Uterus (tissue), 2 donors: Measurements from ENCODE around the gene TOR1AIP1.

ENCODE experiments used
- POLR2A ChIP-seq, 2 donors: fragments of 450-650 bp; IDR thresholded peaks; one replicate each; pipeline ENCODE4 v1.6.1; 2016; ENCODE audit warnings: antibody characterized with exemption in 2 of 2, mild to moderate bottlenecking in 1 of 2, moderate library complexity in 1 of 2
- TF ChIP-seq, protein P1 (sequence below), 4 experiments: fragments of 200-600 bp in 2 of 4; fragments of 450-650 bp in 2 of 4; sonication (generic) in 2 of 4; IDR thresholded peaks; one replicate each; pipeline ENCODE4 v1.5.1; 2016 to 2019; ENCODE audit warnings: antibody characterized with exemption in 4 of 4, mild to moderate bottlenecking in 2 of 4, moderate library complexity in 1 of 4

DNA sequence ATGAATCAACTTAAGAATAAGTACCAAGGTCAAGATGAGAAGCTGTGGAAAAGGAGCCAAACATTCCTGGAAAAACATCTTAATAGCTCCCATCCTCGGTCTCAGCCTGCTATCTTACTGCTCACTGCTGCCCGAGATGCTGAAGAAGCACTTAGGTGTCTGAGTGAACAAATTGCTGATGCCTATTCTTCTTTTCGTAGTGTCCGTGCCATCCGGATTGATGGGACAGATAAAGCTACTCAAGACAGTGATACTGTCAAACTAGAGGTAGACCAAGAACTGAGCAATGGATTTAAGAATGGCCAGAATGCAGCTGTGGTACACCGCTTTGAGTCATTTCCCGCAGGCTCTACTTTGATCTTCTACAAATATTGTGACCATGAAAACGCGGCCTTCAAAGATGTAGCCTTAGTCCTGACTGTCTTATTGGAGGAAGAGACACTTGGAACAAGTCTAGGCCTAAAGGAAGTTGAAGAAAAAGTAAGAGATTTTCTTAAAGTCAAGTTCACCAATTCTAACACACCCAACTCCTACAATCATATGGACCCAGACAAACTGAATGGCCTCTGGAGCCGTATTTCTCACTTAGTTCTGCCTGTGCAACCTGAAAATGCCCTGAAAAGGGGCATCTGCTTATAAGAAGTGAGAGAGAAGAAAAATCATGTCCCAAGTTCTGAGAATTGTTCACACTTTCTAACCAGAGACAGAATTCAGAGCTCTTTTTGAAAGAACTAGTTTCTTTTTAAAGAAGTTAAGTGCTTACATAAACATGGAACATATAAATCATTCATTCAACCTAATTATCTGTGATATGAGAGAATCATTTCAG is 35.7 kb downstream of the TOR1AIP1 start:
- TF ChIP-seq, protein P1, sequence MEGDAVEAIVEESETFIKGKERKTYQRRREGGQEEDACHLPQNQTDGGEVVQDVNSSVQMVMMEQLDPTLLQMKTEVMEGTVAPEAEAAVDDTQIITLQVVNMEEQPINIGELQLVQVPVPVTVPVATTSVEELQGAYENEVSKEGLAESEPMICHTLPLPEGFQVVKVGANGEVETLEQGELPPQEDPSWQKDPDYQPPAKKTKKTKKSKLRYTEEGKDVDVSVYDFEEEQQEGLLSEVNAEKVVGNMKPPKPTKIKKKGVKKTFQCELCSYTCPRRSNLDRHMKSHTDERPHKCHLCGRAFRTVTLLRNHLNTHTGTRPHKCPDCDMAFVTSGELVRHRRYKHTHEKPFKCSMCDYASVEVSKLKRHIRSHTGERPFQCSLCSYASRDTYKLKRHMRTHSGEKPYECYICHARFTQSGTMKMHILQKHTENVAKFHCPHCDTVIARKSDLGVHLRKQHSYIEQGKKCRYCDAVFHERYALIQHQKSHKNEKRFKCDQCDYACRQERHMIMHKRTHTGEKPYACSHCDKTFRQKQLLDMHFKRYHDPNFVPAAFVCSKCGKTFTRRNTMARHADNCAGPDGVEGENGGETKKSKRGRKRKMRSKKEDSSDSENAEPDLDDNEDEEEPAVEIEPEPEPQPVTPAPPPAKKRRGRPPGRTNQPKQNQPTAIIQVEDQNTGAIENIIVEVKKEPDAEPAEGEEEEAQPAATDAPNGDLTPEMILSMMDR (IDR thresholded peaks at IDR 0.05) = no peak
- TF ChIP-seq POLR2A (IDR thresholded peaks at IDR 0.05) = no peak
